CD4-positive, alpha-beta T cell treated with Interleukin-10 for 1 hour (primary cell): ENCODE data around the gene BDKRB2.

Source experiments
- DNase-seq: peaks from one replicate; pipeline ENCODE4 v3.0.0-alpha.2; 2020

Gene BDKRB2

DNA sequence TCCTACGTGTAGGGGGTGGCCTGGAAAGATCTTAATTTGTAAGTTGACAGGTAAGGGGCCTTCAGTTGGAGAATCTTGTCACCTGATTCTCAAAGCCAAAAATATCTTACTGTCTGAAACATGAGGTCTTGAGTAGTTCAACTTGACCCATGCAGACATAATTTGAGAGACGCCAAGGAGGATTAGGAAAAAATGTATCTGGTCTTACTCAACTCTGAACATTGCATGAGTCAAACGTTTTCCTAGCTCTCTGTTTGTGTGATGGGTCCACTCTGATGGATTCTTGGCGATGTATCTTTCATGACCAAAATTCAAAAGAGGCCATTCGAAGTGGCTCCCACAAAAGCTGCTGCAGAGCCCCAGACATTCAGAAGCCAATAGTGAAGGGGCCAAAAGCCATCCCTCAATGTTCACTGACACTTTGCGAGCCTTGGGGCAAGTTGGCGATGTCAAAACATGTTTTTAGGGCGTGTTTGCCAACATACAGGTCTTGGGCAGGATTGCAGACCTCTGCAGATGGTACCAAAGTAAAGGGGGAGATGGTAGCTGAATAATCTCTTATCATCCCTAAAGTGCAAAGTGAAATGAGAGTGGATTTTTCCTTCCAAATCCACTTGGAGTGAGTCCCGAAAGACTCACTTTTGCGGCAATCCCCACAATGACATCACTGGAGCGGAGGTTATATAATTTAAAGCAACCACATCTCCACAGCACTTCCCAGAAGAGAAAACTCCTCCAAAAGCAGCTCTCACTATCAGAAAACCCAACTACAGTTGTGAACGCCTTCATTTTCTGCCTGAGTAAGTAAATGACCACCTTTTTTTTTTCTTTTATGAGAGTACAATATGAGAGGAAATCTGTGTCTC, 51.1 kb downstream of the BDKRB2 start, which contains the start of gene BDKRB1:
Gene BDKRB1, plus strand, starts transcription at position 710 of the 866 bp plus-strand sequence. CDS start 7,473 bp downstream, outside the sequence.
- no peak for DNase-seq

- DNase-seq = no peak
Measured at GRCh38 chr14:96256407-96256806, 51.8 kb downstream of the BDKRB2 start.

DNA sequence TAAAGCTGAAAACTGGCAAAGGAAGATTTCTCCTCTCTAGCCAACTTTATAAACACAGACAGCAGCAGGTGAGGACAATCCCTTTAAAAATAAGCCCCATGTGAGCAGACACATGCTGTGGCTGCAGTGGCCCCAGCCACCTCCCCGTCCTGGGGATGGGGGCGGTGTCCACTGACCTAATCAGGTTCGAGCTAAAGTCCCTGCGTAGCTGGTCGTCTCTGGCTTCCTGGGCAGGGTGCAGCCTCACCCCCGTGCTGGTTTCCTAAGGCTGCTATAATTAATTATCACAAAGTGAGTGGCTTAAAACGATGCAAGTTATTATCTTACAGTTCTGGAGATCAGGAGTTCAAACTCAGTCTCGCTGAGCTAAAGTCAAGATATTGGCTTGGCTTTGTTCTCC, 52.4 kb downstream of the BDKRB2 start:
- no peak for DNase-seq

DNA sequence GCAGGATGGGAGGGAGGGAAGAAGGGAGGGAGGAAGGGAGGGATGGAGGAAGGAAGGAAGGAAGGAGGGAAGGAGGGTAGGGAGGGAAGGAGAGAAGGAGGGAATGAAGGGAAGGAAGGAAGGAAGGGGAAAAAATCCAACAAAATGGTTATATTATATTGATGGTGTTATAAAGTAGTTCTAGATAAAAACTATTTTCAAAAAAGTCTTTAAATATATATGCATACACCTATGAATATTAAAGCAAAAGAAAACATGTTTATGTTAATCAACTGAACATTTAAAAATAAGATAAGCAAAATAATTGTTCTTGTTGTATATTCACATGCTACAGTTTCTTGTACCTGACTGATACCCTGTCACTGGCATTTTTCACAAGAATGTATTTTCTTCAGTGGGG, 53.3 kb downstream of the BDKRB2 start:
- no peak for DNase-seq

DNA sequence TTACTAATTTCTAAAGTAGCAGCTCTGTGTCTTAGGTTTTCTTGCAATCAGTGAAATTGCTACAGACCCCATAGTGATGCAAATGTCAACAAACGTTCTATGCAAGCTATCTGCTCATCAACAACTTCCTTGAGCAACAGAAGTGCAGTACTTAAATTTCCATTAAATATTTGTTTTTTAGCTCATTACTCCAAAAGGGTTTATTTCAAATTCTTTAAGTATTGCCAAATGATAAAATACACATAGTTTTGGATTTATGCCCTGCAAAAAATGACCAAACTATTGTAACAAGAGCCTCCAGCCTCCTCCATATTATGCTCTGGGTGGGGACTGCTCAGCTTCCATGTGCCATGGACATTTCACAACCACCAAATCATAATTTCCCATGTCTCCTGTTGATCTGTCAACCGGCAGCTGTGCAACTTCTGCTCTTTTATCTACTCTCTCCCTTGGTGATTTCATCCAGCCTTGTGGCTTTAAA, 55.7 kb downstream of the BDKRB2 start:
- DNase-seq = no peak

GRCh38 chr14:96261053-96261452, 56.4 kb downstream of the BDKRB2 start:
- DNase-seq = no peak

DNA sequence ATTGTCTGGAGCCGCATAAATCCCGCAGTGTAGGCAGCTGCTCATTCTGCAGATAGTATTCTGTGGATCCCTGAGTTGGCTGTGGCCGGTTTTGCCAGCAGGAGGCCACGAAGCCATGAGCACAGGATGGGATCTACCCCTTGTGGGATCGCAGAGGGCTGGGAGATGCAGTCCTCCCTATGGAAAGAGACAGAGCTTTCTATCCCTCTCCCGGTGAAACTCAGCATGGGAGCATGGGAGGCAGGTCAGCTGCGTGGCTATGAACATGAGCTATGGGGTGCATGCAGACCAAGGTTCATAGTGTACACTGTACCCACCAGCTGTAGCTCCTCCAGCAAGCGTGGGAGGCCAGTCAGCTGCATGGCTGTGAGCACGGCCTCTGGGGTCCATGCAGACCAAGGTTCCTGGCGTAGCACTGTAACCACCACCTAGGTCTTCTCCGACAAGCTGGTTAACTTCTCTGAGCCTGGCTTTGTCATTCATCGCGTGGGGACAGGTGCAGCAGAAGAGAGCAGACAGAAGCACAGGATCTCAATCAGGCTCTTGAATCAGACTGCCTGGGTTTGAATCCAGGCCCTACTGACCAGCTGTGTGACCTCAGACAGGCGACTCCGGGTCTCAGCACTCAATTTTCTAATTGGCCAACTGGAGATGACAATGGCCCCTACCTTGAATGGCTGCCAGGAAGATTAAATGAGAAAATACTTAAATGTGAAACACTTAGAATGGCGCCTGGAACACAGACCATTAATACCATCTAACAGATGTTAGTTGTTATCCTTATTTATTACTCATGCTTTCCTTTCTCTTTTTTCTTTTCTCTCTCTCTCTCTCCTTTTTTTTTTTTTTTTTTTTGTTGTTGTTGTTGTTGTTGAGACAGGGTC, 57.4 kb downstream of the BDKRB2 start:
- no peak for DNase-seq

DNA sequence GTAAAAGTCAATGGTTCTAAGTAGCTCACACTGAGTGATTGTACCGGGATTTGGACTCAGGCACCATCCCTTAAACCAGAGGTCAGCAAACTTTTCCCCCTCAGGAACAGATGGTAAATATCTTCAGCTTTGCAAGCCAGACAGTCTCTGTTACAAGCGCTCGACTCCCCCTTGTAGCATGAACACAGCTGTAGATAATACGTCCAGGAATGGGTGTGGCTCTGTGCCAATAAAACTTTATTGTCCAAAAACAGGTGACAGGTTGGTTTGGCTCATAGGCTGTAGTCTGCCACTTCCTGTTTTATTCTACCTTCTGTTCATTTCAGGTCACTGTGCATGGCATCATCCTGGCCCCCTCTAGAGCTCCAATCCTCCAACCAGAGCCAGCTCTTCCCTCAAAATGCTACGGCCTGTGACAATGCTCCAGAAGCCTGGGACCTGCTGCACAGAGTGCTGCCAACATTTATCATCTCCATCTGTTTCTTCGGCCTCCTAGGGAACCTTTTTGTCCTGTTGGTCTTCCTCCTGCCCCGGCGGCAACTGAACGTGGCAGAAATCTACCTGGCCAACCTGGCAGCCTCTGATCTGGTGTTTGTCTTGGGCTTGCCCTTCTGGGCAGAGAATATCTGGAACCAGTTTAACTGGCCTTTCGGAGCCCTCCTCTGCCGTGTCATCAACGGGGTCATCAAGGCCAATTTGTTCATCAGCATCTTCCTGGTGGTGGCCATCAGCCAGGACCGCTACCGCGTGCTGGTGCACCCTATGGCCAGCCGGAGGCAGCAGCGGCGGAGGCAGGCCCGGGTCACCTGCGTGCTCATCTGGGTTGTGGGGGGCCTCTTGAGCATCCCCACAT, 58.9 kb downstream of the BDKRB2 start:
- DNase-seq = no peak

- no peak for DNase-seq
Measured at GRCh38 chr14:96264200-96264553, 59.5 kb downstream of the BDKRB2 start.

- DNase-seq = no peak
Measured at GRCh38 chr14:96264853-96265252, 60.2 kb downstream of the BDKRB2 start.

DNA sequence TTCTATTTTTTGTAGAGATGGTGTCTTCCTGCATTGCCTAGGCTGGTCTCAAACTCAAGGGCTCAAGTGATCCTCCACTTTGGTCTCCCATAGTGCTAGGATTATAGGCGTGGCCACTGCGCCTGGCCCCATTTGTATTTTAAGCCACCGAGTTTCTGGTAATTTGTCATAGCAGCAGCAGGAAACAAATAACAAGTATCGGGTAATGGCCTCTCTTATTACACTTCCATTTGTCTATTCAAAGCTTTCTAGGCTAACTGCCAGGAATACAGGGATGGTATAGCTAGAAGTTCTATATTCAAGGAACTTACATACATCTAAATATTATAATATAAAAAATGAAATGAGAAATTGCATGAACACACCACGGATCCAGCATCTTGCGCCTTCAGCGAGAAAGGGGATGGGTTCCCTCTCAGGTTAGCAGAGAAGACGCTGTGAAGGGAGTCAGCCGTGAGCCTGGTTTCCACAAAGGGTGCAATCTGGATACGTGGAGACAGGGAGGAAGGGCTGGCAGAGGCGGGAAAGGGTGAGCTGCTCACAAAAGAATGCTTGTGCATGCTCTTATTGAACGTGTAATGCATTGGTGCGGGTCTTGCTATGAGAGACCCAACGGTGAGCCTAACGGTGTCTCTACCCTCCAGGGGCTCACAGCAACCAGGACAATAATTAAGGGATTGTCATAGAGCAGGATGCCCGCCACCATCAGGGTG, 60.9 kb downstream of the BDKRB2 start:
- no peak for DNase-seq

DNA sequence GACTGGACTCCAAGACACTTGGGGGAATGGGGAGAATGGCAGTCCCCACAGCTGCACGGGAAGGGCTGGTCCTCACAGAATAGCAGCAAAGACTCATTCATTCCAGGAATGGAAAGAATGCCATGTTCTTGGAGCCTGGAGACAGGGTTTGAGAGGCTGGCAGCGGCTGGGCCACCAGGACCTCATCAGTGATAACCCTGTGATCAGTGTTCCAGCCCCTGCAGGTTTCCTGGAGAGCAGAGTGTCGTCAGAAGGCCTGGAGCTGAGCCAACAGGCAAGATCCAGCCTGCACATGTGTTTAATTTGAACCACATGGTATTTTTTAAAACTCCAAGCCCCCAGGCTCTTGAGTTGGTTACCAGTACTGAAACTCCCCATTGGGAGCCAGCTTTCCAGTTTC, 62.7 kb downstream of the BDKRB2 start:
- no peak for DNase-seq

- no peak for DNase-seq
Measured at GRCh38 chr14:96267916-96268315, 63.3 kb downstream of the BDKRB2 start.

- DNase-seq = no peak
Measured at GRCh38 chr14:96268431-96269358, 64.1 kb downstream of the BDKRB2 start.

DNA sequence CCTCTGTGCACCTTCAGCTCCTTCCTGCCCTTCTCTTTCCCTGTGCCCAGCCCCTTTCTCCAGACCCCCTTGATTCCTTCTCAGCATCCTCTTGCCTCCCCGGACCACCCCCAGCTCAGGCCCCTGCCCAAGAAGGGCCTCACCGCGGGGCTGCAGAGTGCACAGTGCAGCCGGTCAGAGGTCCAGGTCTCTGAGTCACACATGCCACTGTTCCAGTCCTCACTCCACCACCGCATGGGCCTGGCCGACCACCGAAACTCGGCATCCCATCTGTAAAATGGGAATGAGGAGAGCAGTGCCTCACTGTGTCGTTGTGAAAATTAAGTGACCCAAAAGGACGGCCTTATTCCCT, 64.7 kb downstream of the BDKRB2 start:
- DNase-seq = no peak

DNA sequence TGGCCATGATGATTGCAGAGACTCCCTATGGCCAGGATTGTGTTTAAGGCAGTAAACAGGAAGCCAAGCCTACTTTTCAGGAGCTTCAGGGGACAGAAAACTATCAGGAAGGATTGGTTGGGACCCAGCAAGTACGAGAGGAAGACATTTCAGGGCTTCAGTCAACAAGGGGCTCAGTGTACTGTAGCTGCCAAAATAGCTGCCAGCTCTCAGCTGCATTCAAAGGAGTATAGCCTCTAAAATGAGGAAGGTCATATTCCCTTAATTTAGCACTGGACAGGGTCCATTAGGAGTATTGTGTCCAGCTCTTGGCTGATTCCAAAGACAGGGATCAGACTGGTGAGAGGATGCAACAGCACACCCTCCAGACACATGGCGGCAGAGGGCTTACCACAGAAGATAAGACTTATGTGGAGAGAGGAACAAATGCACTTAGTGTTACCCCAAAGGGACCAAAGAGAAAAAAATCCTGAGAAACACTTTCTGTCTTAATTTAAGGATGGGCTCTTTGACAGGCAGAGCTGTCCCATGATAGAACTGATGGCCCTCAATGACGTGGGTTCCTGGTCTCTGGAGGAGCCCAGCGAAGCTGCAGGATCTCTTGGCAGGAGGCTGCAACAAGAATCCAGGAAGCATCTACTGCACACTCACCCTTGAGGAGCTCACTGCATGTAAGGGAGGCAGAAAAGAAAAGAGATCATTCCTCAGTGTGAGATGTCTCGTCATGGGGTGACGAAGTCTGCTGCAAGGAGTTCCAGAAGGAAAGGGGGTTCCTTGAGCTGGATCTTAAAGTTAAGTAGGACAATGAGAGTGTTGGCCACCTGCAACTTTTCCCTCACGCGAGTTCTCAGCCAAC, 66.2 kb downstream of the BDKRB2 start:
- no peak for DNase-seq

DNA sequence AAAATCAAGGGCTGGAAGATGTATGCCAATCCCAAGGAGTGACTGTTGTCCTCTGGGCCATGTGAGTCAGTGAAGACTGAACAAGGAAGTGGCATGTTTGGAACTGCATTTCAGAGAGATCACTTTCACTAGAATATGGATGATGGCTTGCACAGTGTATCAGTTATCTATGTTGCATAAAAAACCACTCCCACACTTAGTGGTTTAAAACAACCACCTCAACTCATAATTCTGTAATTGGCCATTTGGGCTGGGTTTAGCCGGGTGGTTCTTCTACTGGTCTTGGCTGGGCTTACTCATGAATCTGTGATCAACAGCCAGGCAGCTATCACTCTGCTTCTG, 66.8 kb downstream of the BDKRB2 start:
- no peak for DNase-seq

DNA sequence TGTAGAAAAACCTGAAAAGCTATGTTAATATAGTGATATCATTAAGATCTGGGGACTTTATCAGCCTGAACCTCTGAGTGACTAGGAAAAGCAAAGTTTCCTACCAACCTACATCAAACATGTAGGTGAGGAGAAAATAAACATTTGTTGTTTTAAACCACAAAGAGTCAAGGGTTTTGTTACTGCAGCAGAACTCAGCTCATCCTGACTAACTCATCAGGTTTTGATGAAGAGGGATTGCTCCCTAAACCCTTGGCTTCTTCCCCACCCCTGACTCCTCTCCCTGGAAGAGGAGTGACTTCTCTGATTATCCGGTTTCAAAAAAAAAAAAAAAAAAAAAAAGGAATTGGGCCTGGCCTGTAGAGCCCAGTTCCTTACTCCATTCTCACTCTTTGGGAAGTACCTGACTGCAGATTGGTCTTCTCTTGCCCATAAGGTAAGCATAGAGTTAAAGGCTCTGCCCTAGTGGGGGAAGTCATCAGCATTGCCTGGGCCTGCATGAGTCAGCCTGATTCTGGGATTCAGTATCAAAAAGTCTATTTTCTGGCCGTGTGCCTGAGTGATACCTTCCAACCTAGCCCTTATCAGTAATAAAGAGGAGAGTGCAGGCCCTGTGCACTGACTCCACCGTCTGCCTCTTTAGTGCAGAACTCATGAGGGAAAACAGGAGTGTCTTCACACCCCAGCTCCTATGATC, 68.3 kb downstream of the BDKRB2 start:
- DNase-seq = no peak

- no peak for DNase-seq
Measured at GRCh38 chr14:96273629-96274028, 69.0 kb downstream of the BDKRB2 start.

DNA sequence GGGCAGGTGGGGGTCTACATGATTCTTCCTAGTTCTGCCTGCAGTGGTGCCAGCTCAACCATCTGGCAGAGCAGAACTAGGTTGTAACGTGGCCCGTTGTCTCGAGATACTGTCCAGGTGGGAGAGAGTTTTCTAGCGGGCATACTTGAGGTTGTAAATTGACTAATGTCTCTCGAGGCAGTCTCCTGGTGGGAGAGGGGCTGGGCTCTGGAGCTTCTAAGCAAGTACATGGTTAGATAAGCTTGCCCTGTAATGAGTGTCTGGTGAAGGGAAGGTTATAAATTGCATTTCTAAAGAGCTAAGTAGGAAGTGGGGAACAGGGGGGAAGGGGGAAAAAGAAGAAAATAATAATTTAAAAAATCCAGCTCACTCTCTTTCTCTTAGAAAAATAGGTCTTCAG, 69.5 kb downstream of the BDKRB2 start:
- DNase-seq = no peak
